Measurements from ENCODE around the gene CR1L.
"Not testable (repeated sequence)": the region's sequence is repeated elsewhere in the genome, so short reads cannot be mapped to it uniquely, and the experiment has no call there.

The CR1L gene

DNA sequence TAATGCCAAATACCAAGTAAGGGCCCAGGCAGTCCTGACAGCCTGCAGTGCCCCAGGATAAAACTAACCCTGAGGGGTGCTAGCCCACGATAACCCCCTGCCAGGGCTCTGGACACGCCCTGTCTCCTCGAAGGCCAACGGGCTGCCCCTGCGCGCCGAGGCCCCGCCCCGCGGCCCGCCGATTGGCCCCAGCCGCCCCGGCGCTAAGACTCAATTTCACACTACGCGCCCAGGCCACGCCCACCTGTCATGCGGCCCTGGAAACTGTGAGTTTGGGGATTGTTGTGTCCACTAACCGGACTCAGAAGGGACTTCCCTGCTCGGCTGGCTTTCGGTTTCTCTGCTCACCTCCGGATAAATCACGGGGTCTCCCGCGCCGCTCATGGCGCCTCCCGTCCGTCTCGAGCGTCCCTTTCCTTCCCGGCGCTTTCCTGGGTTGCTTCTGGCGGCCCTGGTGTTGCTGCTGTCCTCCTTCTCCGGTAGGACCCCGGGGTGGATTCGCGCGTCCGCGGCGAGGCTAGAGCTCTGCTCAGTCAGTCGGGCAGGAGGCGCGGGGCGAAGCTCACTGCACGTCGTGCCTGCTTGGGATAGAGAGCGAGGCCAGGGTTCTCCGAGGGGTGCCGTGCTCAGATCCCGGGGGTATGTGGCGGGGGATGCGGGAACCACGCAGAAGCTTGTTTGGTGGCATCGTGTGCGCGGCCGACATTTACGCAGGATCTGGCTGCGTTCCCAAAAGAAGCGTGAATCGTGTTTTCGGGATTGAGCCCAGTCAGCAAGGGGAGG, at the start of gene CR1L:
TSS of gene CR1L (plus strand) at position 282 of the 783 bp plus-strand sequence. CDS start at position 383, 101 bp downstream.
- DNase-seq (ENCODE audit: low read depth) = peak; percentile 33

DNA sequence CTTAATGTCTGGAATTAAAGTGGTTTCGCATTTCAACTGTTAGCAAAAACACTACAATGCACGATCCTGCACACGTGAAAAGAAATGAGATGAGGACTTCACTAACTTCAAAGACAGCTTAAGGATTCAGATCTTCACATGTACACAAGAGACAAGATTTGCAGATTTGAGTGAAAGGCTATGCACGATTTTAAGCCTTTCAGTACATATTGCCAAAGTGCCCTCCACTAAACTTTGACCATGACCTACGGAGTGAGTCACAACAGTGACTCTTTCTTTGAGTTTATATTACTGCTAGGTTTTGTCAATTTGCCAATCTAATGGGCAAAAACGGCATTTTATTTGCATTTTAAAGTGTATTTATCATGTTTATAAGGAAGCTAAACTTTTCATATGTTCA, 41.2 kb upstream of the CR1L start:
- peak; percentile 5 for DNase-seq (ENCODE audit: low read depth)

GRCh38 chr1:207605444-207606361, 39.2 kb upstream of the CR1L start:
- no peak for DNase-seq (ENCODE audit: low read depth)

DNA sequence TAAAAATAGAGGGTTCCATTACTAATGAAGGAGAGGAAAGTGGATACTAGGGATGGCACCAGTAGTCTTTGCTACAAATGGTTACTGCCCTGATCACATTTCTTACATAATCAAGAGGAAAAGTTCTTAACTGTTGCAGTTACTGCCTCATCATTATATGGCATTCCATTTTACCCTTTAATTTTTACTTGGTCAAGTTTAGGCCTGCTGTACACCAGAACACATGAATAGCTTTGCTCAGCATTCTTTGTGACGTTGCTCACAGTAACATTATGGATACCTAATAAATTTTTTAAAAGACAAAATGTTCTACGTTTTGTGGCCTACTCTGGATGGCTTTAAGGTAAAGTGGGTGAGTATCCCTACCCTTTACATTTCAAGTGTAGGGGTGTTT, 38.6 kb upstream of the CR1L start:
- DNase-seq (ENCODE audit: low read depth) = no peak

GRCh38 chr1:207612762-207613161, 32.2 kb upstream of the CR1L start:
- DNase-seq (ENCODE audit: low read depth) = no peak

DNA sequence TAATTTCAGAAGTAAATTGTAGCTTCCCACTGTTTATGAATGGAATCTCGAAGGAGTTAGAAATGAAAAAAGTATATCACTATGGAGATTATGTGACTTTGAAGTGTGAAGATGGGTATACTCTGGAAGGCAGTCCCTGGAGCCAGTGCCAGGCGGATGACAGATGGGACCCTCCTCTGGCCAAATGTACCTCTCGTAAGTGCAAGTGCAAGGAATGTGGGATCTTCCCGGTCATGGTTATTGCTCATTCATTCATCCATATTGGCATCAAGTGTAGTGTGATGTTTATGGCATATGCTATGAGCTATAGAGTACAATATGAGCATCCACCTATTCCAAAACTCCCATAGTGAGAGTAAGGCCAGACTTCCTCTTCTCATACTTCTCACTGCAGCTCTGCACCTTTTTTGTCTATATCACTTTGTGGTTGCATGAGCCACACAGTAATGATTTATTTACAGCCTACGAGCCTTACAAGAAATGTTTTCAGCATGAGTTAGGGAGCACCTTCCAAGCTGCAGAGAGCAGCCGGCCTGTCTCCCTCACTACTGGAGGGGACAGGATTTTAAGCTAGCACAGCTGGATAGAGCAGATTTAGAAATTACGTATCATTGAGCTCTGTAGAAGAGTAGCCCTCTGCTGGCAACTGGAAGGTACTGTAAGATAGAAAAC, 24.9 kb upstream of the CR1L start:
- DNase-seq (ENCODE audit: low read depth) = peak; percentile 21

- no peak for DNase-seq (ENCODE audit: low read depth)
Measured at GRCh38 chr1:207620543-207620893, 24.4 kb upstream of the CR1L start.

DNA sequence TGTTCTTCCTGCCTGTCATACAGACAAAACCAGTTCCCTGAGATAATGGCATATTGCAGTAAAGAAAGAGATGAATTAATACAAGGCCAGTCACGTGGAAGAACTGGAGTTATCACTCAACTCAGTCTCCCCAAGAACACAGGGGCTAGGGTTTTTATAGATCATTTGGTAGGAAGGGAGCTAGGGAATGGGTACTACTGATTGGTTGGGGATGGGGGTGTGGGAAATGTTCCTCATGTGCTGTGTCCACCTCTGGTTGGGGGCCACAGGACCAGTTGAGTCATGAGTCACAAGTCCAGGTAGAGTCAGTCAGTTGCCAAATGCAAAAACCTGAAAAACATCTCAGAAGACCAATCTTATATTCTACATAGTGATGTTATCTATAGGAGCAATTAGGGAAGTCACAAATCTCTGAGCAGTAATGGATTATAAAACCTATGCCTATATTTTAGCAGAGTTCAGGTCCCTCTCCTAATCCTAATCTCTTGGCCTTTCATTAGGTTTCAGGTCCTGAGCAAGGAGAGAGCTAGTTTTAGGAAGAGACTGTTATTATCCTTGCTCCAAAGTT, 19.3 kb upstream of the CR1L start:
- not testable (repeated sequence) for DNase-seq (ENCODE audit: low read depth)

DNA sequence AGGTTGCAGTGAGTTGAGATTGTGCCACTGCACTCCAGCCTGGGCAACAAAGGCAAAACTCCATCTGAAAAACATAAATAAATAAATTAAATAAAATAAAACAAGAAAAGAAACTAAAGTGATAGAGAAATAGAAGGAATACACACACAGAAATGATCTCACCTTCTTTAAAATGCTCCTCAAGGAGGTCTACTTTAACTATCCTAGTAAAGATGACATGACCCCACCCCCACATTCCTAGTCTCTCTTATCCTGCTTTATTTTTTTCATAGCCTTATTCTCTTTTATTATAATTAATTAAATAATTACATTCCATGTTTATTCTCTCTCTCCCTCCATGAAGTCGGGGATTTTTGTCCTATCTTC, 18.0 kb upstream of the CR1L start:
- DNase-seq (ENCODE audit: low read depth) = no peak

DNA sequence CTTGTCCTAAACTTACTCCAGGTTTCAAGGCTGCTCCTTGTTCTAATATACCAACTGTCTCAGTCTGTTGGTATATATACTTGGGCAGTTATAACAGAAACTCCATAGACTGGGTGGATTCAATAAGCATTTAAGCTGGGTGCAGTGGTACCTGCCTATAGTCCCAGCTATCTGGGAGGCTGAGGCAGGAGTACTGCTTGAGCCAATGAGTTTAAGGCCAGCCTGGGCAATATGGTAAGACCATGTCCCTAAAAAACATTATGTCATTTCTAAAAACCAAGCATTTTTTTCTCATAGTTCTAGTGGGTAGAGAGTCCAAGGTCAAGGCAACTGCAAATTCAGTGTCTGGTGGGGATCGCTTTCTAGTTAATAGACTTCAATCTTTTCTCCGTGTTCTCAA, 17.4 kb upstream of the CR1L start:
- DNase-seq (ENCODE audit: low read depth) = no peak

DNA sequence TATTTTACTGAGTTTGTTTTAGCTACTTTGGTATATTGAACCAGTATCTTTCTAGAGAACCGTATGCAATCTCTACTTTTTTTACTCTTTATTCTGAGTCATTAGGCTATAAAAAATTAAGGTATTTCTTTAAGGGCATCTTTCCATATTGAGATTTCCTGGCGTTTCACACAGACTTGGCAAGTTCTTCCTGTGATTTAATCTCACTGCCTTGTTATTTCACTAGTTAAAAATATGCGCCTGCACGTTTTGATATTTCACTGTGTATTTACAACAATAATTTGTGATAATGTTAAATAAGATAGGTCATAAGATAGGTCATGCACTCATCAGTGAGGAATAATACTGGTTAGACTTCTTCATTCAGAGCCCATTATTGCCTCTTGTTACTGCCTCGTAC, 16.2 kb upstream of the CR1L start:
- no peak for DNase-seq (ENCODE audit: low read depth)

DNA sequence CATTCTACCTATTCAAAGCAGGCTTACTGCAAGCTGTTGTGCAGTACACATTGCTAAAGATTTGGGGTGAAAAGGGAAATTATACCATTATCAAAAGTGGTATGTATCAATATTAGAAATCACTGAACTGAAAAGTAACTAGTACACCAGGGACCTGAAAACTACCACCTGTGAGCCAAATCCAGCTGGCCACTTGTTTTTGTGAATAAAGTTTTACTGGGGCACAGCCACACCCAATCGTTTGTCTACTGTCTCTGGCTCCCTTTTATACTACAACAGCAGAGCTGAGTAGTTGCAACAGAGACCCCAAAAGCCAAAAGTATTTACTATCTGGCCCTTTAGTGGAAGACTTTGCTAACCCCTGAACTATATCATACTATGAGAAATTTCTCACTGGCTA, 13.8 kb upstream of the CR1L start:
- no peak for DNase-seq (ENCODE audit: low read depth)

- DNase-seq (ENCODE audit: low read depth) = no peak
Measured at GRCh38 chr1:207633226-207633625, 11.7 kb upstream of the CR1L start.

DNA sequence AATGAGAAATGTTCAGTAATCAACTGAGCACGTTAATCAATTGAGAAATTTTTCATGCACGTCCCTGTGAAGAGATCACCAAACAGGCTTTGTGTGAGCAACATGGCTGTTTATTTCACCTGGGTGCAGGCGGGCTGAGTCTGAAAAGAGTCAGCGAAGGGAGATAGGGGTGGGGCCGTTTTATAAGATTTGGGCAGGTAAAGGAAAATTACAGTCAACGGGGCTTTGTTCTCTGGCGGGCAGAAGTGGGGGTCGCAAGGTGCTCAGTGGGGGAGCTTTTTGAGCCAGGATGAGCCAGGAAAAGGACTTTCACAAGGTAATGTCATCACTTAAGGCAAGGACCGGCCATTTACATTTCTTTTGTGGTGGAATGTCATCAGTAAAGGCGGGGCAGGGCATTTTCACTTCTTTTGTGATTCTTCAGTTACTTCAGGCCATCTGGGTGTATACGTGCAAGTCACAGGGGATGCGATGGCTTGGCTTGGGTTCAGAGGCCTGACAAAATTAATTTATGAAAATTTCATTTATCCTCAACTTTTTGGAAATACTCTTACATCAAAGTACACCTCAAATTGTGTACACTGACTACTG, 11.1 kb upstream of the CR1L start:
- not testable (repeated sequence) for DNase-seq (ENCODE audit: low read depth)

GRCh38 chr1:207634293-207634692, 10.6 kb upstream of the CR1L start:
- DNase-seq (ENCODE audit: low read depth) = not testable (repeated sequence)

- not testable (repeated sequence) for DNase-seq (ENCODE audit: low read depth)
Measured at GRCh38 chr1:207635569-207636186, 9.3 kb upstream of the CR1L start.

GRCh38 chr1:207638487-207639145, 6.3 kb upstream of the CR1L start:
- DNase-seq (ENCODE audit: low read depth) = not testable (repeated sequence)

GRCh38 chr1:207639362-207639761, 5.6 kb upstream of the CR1L start:
- DNase-seq (ENCODE audit: low read depth) = not testable (repeated sequence)

- no peak for DNase-seq (ENCODE audit: low read depth)
Measured at GRCh38 chr1:207644166-207644851, 624 bp upstream of the CR1L start.

- no peak for DNase-seq (ENCODE audit: low read depth)
Measured at GRCh38 chr1:207645635-207646081, 725 bp downstream of the CR1L start.

Data from stromal cell of bone marrow (primary cell).